Sigmoid colon (tissue), 4 donors: ENCODE measurements around the gene FAM184B.

Experiments
- CTCF ChIP-seq, 4 experiments: fragments of 450-650 bp in 3 of 4; fragments of 200-600 bp in 1 of 4; IDR thresholded peaks; one replicate each; pipeline ENCODE4 v1.5.1; 2016 to 2019; ENCODE audit warnings: antibody characterized with exemption in 4 of 4, mild to moderate bottlenecking in 3 of 4, moderate library complexity in 2 of 4
- EP300 ChIP-seq, 4 donors: sonication (generic); formaldehyde crosslinking; IDR thresholded peaks; one replicate each; pipeline ENCODE4 v1.6.1; 2017; ENCODE audit warnings: antibody characterized with exemption in 4 of 4
- POLR2A ChIP-seq, 2 donors: fragments of 450-650 bp; IDR thresholded peaks; one replicate each; pipeline ENCODE4 v1.6.1; 2016; ENCODE audit warnings: antibody characterized with exemption in 2 of 2, mild to moderate bottlenecking in 2 of 2, moderate library complexity in 2 of 2

GRCh38 chr4:17712166-17712565, 69.3 kb downstream of the FAM184B start:
- TF ChIP-seq CTCF (IDR thresholded peaks at IDR 0.05), result no peak
- TF ChIP-seq POLR2A (IDR thresholded peaks at IDR 0.05), result no peak
- no peak for TF ChIP-seq EP300 (IDR thresholded peaks at IDR 0.05)
